Mucosa of descending colon (tissue), 3 donors: ENCODE measurements around the gene GC. TPM values are rescaled to one million over a fixed set of nuclear protein-coding genes. Genes with fewer than 3 reads are reported as not detected.

Experiments
- ATAC-seq: fragments of 200-7000 bp; cut with Tn5 transposase; one replicate; pipeline ENCODE4 v1.9.1; 2020; ENCODE audit warnings: mild to moderate bottlenecking, moderate library complexity
- DNase-seq, 3 donors: peaks; one replicate each; pipeline ENCODE4 v3.0.0-alpha.2; 2020
- H3K36me3 ChIP-seq: fragments of 200-600 bp; one replicate; pipeline ENCODE4 v1.8.0; 2021; ENCODE audit warnings: low read depth, mild to moderate bottlenecking
- H3K4me1 ChIP-seq: fragments of 200-600 bp; one replicate; pipeline ENCODE4 v1.8.0; 2021; ENCODE audit warnings: low read depth, mild to moderate bottlenecking
- H3K4me3 ChIP-seq: fragments of 200-600 bp; one replicate; pipeline ENCODE4 v1.8.0; 2021; ENCODE audit warnings: mild to moderate bottlenecking
- H3K9me3 ChIP-seq: fragments of 200-600 bp; one replicate; pipeline ENCODE4 v1.8.0; 2021; ENCODE audit warnings: mild to moderate bottlenecking
- intact Hi-C, 2 donors: fragments of 100-400 bp; cut with DNase I in 1 of 2; cut with micrococcal nuclease in 1 of 2; formaldehyde crosslinking; loops; one replicate each; pipeline versions ENCODE4 v1.11.0 to v1.11.1; 2022; cut with DNase I, micrococcal nuclease
- total RNA-seq, 3 donors: library from RNA; stranded (reverse); fragmentation: NEBNext Ultra II Directional in 2 of 3; extraction: Animal tissue kit (Norgen Biotek cat#: 25700) in 2 of 3; gene quantifications; one replicate each; pipeline versions ENCODE4 v1.2.1 to v1.2.4, GENCODE V29; 2021 to 2023
- TF ChIP-seq, protein P1 (sequence below): fragments of 200-600 bp; IDR thresholded peaks from one replicate; pipeline ENCODE4 v1.8.0; 2022; ENCODE audit warnings: antibody characterized with exemption, mild to moderate bottlenecking
- donor health status: DM: no; HTN: no; CAD: no; lungs with moderate emphysema.
- donor health status: DM: no; HTN: no; CAD: no.
- donor health status: DM: no; HTN: yes; CAD: no.

GC gene
- total RNA-seq, 3 donors from 2014 or later = 0.29 TPM; not detected in 2

DNA sequence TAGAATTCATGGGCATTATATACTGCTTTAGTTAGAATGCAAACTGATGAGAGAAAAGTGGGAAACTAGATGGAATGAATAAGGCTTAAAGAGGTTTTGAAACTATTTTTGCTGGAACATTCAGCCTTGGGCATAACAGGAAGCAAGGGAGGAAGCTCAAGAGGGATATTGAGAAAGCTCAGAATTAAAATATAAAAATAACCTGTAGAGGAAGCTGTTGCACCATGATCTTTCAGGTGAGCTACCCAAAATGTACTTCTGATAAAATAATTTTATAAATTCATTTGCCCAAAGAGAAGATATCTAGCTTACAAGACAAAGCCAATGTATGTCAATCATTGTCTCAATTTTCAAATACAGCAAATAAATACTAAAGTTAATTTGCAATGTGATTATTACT lies 11.3 kb downstream of the GC start:
- TF ChIP-seq, protein P1, sequence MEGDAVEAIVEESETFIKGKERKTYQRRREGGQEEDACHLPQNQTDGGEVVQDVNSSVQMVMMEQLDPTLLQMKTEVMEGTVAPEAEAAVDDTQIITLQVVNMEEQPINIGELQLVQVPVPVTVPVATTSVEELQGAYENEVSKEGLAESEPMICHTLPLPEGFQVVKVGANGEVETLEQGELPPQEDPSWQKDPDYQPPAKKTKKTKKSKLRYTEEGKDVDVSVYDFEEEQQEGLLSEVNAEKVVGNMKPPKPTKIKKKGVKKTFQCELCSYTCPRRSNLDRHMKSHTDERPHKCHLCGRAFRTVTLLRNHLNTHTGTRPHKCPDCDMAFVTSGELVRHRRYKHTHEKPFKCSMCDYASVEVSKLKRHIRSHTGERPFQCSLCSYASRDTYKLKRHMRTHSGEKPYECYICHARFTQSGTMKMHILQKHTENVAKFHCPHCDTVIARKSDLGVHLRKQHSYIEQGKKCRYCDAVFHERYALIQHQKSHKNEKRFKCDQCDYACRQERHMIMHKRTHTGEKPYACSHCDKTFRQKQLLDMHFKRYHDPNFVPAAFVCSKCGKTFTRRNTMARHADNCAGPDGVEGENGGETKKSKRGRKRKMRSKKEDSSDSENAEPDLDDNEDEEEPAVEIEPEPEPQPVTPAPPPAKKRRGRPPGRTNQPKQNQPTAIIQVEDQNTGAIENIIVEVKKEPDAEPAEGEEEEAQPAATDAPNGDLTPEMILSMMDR = no peak
- no peaks in the 10 kb centered on the region for H3K9me3 ChIP-seq
- DNase-seq = no peak
- intact Hi-C loops = no loop called here
- H3K36me3 ChIP-seq = no peaks in the 10 kb centered on the region
- no peak for ATAC-seq
- no peaks in the 10 kb centered on the region for H3K4me1 ChIP-seq
- H3K4me3 ChIP-seq = no peak overlapping the region

DNA sequence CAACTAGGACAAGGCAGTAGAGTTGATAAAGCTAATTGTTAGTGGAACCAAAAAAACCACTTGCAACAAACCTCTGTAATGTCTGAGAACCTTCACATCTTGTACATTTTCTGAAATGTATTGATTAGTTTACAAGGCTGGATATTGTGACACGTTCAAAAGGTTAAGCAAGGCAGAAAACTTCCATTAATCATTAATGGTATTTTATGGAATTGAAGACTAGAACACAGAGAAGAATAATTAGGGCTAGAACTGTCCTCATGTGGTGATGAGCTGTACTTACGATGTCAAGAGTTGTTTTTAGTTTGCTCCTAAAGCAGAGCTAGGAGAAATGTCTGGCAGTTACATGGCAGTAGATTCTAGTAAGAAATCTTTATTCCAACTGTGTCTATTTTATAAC lies 12.3 kb downstream of the GC start:
- Histone ChIP-seq H3K4me1 (no peaks in the 10 kb centered on the region), H3K9me3 (no peaks in the 10 kb centered on the region), H3K36me3 (no peaks in the 10 kb centered on the region), H3K4me3 (no peak overlapping the region)
- intact Hi-C loops = no loop called here
- no peak for ATAC-seq
- TF ChIP-seq, protein P1 = no peak
- no peak for DNase-seq

DNA sequence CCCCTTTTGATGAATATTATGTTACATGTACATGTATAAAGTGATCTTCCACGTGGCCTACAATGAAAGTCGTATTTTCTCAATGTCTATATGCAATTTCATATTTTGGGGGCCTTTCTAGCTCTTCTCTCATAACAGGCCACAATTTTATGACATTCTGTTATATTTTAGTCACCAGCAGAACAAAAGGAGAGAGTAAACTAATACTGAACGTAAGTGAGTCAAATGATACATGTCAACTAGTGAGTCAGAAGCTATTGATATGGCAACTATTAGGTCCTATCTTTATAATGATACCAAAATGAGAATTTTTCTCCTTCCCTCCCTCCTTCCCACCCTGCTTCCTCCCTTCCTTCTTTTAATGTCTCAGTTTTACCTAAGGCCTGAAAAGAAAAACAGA lies 14.4 kb downstream of the GC start:
- DNase-seq (no peak), ATAC-seq (no peak)
- TF ChIP-seq, protein P1 = no peak
- intact Hi-C loops = no loop called here
- H3K4me3 ChIP-seq = no peak overlapping the region
- H3K4me1 ChIP-seq = no peaks in the 10 kb centered on the region
- H3K36me3 ChIP-seq = no peaks in the 10 kb centered on the region
- no peaks in the 10 kb centered on the region for H3K9me3 ChIP-seq

DNA sequence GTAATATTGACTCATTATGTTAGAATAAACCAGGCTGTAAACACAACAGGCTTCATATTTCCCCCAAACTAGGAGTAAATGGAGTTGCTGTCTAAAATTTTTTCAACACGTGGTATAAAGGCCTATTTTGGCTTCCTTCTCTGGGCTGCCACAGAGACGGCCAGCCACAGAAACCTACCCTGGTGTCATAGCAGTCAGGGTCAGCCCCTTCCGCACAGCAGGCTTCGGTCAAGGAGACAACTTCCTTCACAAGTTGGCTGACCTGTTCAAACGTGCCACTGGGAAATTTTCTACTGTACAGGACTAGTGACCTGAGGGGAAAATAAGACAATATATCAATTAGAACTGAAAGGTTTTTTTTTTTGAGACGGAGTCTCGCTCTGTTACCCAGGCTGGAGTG lies 15.8 kb downstream of the GC start:
- DNase-seq (no peak), ATAC-seq (no peak)
- TF ChIP-seq, protein P1 = no peak
- H3K9me3 ChIP-seq = no peaks in the 10 kb centered on the region
- H3K4me3 ChIP-seq = no peak overlapping the region
- H3K36me3 ChIP-seq = no peaks in the 10 kb centered on the region
- no peaks in the 10 kb centered on the region for H3K4me1 ChIP-seq
- intact Hi-C loops = no loop called here

DNA sequence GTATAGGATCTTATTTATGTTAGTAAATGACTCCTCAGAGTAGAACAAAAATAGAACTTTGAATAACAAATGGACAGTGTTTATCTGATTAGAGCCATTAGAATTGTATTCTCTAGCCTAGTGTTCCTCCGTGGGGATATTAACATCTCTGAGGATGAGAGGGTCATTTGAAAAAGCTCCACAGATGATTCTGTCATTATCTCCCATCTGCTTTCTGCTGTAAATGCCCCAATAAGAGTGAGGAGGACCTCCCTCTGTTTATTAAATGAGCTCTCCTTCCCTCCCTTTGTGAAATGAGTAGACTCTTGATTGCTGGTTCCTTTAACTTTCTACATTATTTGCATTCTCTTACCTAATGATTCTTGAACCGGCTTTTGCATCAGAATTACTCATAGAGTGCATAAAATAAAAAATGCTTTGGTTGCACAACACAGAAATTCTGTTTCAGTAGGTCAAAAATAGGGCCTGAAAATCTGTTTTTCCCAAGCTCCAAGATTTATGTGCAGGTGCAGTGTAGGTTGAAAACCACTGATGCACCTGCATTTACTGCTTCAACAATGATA lies 18.0 kb downstream of the GC start:
- H3K4me3 ChIP-seq = no peak overlapping the region
- no peaks in the 10 kb centered on the region for H3K36me3 ChIP-seq
- TF ChIP-seq, protein P1 = no peak
- no peaks in the 10 kb centered on the region for H3K4me1 ChIP-seq
- intact Hi-C loops = no loop called here
- ATAC-seq = no peak
- no peaks in the 10 kb centered on the region for H3K9me3 ChIP-seq
- no peak for DNase-seq

DNA sequence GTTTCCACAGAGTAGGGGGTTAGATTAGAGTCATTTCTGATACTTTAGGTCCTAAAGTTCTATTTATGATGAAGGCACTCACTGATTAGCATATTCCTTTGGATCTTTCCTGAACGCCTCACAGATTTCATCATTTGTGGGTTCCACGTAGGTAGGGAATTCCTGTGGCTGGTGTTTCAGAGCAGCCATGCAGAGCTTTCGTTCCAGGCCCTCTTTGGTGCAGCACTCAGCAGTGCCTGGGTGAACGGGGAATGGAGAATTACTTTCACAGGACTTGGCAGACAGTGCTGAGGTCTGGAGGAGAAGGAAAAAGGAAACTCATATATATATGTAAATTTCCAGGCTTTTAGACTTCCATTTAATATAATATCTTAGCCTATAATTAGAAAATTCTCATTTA lies 18.5 kb downstream of the GC start:
- no peaks in the 10 kb centered on the region for H3K9me3 ChIP-seq
- H3K4me1 ChIP-seq = no peaks in the 10 kb centered on the region
- no peak for ATAC-seq
- no peak for DNase-seq
- TF ChIP-seq, protein P1 = no peak
- no peak overlapping the region for H3K4me3 ChIP-seq
- intact Hi-C loops = no loop called here
- H3K36me3 ChIP-seq = no peaks in the 10 kb centered on the region
